HepG2 (cell line): ENCODE measurements around the gene SETD1A. TPM values are rescaled to one million over a fixed set of nuclear protein-coding genes. Genes with fewer than 3 reads are reported as not detected.

ENCODE experiments used
- ADNP ChIP-seq: sonication (generic); formaldehyde crosslinking; IDR thresholded peaks from 2 replicates; pipeline ENCODE4 v1.4.0; 2020; ENCODE audit warnings: missing genetic modification reagents
- FOXA1 ChIP-seq, 2 experiments: fragments of 450-650 bp in 1 of 2; sonication (generic) in 1 of 2; formaldehyde crosslinking in 1 of 2; IDR thresholded peaks; 2 replicates each; pipeline versions ENCODE4 v1.4.0 to v1.6.1; 2016 to 2020; ENCODE audit warnings: missing genetic modification reagents in 1 of 2
- HCFC1 ChIP-seq: fragments of 150-350 bp; IDR thresholded peaks from 2 replicates; pipeline ENCODE4 v1.6.1; 2014; ENCODE audit warnings: low read depth, low read length
- HNRNPUL1 ChIP-seq: fragments of 200-400 bp; formaldehyde crosslinking; IDR thresholded peaks from 2 replicates; pipeline ENCODE4 v1.6.1; 2017; ENCODE audit warnings: low read depth, mild to moderate bottlenecking, low read length, moderate library complexity
- KLF9 ChIP-seq: IDR thresholded peaks from 2 replicates; pipeline ENCODE4 v1.6.1; 2016; ENCODE audit warnings: low read depth
- MED13 ChIP-seq: sonication (generic); formaldehyde crosslinking; IDR thresholded peaks from 2 replicates; pipeline ENCODE4 v1.5.0; 2020; ENCODE audit warnings: missing genetic modification reagents
- MTA1 ChIP-seq: sonication (generic); formaldehyde crosslinking; IDR thresholded peaks from 2 replicates; pipeline ENCODE4 v1.4.0; 2020; ENCODE audit warnings: missing genetic modification reagents, mild to moderate bottlenecking, borderline replicate concordance
- MTA3 ChIP-seq: sonication (generic); formaldehyde crosslinking; IDR thresholded peaks from 2 replicates; pipeline ENCODE4 v1.4.0; 2020; ENCODE audit warnings: missing genetic modification reagents
- SIX1 ChIP-seq: sonication (generic); formaldehyde crosslinking; IDR thresholded peaks from 2 replicates; pipeline ENCODE4 v1.4.0; 2020; ENCODE audit warnings: missing genetic modification reagents, borderline replicate concordance
- SMAD9 ChIP-seq: sonication (generic); formaldehyde crosslinking; IDR thresholded peaks from 2 replicates; pipeline ENCODE4 v1.5.1; 2020; ENCODE audit warnings: mild to moderate bottlenecking, missing genetic modification reagents
- SSRP1 ChIP-seq: IDR thresholded peaks from 2 replicates; pipeline ENCODE4 v1.6.1; 2016; ENCODE audit warnings: control low read depth
- ZBTB8A ChIP-seq: sonication (generic); formaldehyde crosslinking; IDR thresholded peaks from 2 replicates; pipeline ENCODE4 v1.4.0; 2020; ENCODE audit warnings: mild to moderate bottlenecking, low read depth, missing genetic modification reagents, borderline replicate concordance
- ZFP90 ChIP-seq: sonication (generic); formaldehyde crosslinking; IDR thresholded peaks from 2 replicates; pipeline ENCODE4 v1.8.0; 2022; ENCODE audit warnings: missing genetic modification reagents, mild to moderate bottlenecking, inconsistent platforms, borderline replicate concordance
- ZNF180 ChIP-seq: sonication (generic); formaldehyde crosslinking; IDR thresholded peaks from 2 replicates; pipeline ENCODE4 v1.4.0; 2020; ENCODE audit warnings: low read depth, missing genetic modification reagents, borderline replicate concordance
- ZNF3 ChIP-seq: IDR thresholded peaks from 2 replicates; pipeline ENCODE4 v1.7.0; 2017; ENCODE audit warnings: inconsistent platforms
- ZNF432 ChIP-seq: sonication (generic); formaldehyde crosslinking; IDR thresholded peaks from 2 replicates; pipeline ENCODE4 v1.5.0; 2020; ENCODE audit warnings: missing genetic modification reagents, mild to moderate bottlenecking, borderline replicate concordance
- ZNF501 ChIP-seq: sonication (generic); formaldehyde crosslinking; IDR thresholded peaks from 2 replicates; pipeline ENCODE4 v1.5.1; 2020; ENCODE audit warnings: mild to moderate bottlenecking, moderate library complexity, missing genetic modification reagents
- ZNF607 ChIP-seq: sonication (generic); formaldehyde crosslinking; IDR thresholded peaks from 2 replicates; pipeline ENCODE4 v1.5.1; 2020; ENCODE audit warnings: missing genetic modification reagents, mild to moderate bottlenecking, borderline replicate concordance
- ZNF772 ChIP-seq: sonication (generic); formaldehyde crosslinking; IDR thresholded peaks from 2 replicates; pipeline ENCODE4 v1.5.0; 2020; ENCODE audit warnings: mild to moderate bottlenecking, missing genetic modification reagents
- ZNF879 ChIP-seq: sonication (generic); formaldehyde crosslinking; IDR thresholded peaks from 2 replicates; pipeline ENCODE4 v1.8.1; 2023; ENCODE audit warnings: missing genetic modification reagents
- polyA plus RNA-seq, 8 experiments: library from polyadenylated mRNA; depleted of rRNA in 3 of 8; stranded (reverse) in 7 of 8; unstranded in 1 of 8; fragments of >200 nt; fragmentation: Illumina TruSeq in 4 of 8; extraction: Trizol in 4 of 8; gene quantifications; 2 replicates each; pipeline versions ENCODE4 v1.2.1 to v1.2.3, GENCODE V29; 2011 to 2016; ENCODE audit warnings: low read depth in 4 of 8, missing spikeins in 1 of 8, mixed read lengths in 1 of 8; ENCODE audit not compliant: insufficient read depth in 1 of 8
- total RNA-seq, 5 experiments: library from RNA; depleted of rRNA; stranded (reverse); fragments of >200 nt; fragmentation: Illumina TruSeq; extraction: Trizol; gene quantifications; 2 replicates each; pipeline ENCODE4 v1.2.3, GENCODE V29; 2016; ENCODE audit warnings: low read depth in 1 of 5
- TF ChIP-seq, protein P1 (sequence below): sonication (generic); formaldehyde crosslinking; IDR thresholded peaks from 2 replicates; pipeline ENCODE4 v1.5.1; 2020; ENCODE audit warnings: mild to moderate bottlenecking, missing genetic modification reagents, moderate library complexity
- TF ChIP-seq, protein P2 (sequence below): sonication (generic); formaldehyde crosslinking; IDR thresholded peaks from 2 replicates; pipeline ENCODE4 v1.8.1; 2023; ENCODE audit warnings: mild to moderate bottlenecking, inconsistent platforms, moderate library complexity, missing genetic modification reagents, borderline replicate concordance
- TF ChIP-seq, protein P3 (sequence below): sonication (generic); formaldehyde crosslinking; conservative IDR thresholded peaks from 2 replicates; pipeline ENCODE4 v1.8.0; 2022; ENCODE audit warnings: low read depth, missing genetic modification reagents
- TF ChIP-seq, protein P4 (sequence below): IDR thresholded peaks from 2 replicates; pipeline ENCODE4 v1.6.1; 2016; ENCODE audit warnings: mild to moderate bottlenecking, missing biosample characterization, missing genetic modification reagents
- TF ChIP-seq, protein P5 (sequence below): IDR thresholded peaks from 2 replicates; pipeline ENCODE4 v1.6.1; 2016; ENCODE audit warnings: low read depth, borderline replicate concordance

Gene SETD1A
- total and polyA plus RNA-seq, 2 of the 13 experiments (the other 11 are each of a cell fraction or from before 2014, with no cell fraction given), result 3.8 to 5.6 TPM

DNA sequence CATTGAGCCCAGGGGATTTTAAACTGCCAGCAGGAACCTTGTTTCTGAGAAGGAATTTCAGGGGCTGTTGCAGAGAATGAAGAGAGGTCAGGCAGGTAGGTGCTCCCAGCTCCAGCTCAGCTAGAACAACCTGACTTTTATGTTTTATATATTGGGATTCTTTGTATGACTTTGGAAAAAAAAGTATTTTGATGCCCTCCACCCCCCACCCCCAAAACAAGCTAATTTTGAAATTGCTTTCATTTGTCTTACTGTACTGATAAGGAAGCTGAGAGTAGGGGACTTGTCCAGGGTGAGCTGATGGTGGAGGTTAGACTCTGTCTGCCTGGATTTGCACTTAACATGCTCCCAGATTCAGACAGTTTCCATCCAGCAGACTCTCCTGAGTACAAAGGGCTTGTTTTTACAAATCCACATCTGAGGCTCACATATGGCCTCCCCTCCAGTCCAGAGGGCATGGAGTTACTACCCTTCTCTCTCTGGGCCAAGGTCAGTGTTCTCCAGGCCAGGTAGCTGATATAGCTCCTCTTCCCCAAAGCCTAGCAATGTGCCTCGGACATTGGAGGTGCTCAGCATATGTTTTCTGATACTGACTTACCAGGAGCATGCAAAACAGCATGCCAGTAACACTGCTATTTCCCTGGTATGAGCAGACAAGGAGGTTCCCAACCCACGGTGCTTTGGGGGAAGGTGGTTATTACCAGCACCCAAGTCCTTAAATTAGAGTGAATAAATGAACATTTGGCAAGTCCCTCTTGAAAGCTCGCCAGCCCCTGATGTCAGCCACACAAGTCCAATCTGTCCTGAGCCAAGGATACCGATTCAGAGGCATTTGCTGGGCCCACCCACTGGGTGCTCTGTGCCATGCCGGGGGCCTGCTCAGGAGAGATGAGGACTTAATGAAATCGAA, 41.6 kb downstream of the SETD1A start (continued):
- TF ChIP-seq, protein P1, sequence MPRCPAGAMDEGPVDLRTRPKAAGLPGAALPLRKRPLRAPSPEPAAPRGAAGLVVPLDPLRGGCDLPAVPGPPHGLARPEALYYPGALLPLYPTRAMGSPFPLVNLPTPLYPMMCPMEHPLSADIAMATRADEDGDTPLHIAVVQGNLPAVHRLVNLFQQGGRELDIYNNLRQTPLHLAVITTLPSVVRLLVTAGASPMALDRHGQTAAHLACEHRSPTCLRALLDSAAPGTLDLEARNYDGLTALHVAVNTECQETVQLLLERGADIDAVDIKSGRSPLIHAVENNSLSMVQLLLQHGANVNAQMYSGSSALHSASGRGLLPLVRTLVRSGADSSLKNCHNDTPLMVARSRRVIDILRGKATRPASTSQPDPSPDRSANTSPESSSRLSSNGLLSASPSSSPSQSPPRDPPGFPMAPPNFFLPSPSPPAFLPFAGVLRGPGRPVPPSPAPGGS (CRISPR knock-in tag), result peak; percentile 83; the same call in 1 of the 2 replicates
- TF ChIP-seq ADNP, result no peak
- TF ChIP-seq SMAD9 (CRISPR knock-in tag), result no peak; the same call in 1 of the 2 replicates
- TF ChIP-seq ZNF501 (CRISPR knock-in tag), result peak; percentile 1; the same call in 1 of the 2 replicates
- TF ChIP-seq, protein P2, sequence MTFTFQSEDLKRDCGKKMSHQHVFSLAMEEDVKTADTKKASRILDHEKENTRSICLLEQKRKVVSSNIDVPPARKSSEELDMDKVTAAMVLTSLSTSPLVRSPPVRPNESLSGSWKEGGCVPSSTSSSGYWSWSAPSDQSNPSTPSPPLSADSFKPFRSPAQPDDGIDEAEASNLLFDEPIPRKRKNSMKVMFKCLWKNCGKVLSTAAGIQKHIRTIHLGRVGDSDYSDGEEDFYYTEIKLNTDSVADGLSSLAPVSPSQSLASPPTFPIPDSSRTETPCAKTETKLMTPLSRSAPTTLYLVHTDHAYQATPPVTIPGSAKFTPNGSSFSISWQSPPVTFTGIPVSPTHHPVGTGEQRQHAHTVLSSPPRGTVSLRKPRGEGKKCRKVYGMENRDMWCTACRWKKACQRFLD (CRISPR knock-in tag), result 0 out of 2 replicates have a peak, but pooled peaks have one; percentile 36
- TF ChIP-seq ZNF607 (CRISPR knock-in tag), result peak; percentile 40; the same call in 1 of the 2 replicates
- TF ChIP-seq, protein P3, sequence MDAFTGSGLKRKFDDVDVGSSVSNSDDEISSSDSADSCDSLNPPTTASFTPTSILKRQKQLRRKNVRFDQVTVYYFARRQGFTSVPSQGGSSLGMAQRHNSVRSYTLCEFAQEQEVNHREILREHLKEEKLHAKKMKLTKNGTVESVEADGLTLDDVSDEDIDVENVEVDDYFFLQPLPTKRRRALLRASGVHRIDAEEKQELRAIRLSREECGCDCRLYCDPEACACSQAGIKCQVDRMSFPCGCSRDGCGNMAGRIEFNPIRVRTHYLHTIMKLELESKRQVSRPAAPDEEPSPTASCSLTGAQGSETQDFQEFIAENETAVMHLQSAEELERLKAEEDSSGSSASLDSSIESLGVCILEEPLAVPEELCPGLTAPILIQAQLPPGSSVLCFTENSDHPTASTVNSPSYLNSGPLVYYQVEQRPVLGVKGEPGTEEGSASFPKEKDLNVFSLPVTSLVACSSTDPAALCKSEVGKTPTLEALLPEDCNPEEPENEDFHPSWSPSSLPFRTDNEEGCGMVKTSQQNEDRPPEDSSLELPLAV (CRISPR knock-in tag), result no peak
- TF ChIP-seq, protein P4, sequence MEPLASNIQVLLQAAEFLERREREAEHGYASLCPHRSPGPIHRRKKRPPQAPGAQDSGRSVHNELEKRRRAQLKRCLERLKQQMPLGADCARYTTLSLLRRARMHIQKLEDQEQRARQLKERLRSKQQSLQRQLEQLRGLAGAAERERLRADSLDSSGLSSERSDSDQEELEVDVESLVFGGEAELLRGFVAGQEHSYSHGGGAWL (CRISPR knock-in tag), result no peak
- TF ChIP-seq ZNF180 (CRISPR knock-in tag), result no peak
- TF ChIP-seq ZFP90 (CRISPR knock-in tag), result no peak
- TF ChIP-seq, protein P5, sequence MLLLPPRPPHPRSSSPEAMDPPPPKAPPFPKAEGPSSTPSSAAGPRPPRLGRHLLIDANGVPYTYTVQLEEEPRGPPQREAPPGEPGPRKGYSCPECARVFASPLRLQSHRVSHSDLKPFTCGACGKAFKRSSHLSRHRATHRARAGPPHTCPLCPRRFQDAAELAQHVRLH, result peak; percentile 89
- no peak for TF ChIP-seq MED13
- TF ChIP-seq ZNF3 (CRISPR knock-in tag), result no peak
- TF ChIP-seq ZNF772 (CRISPR knock-in tag), result 0 out of 2 replicates have a peak, but pooled peaks have one; percentile 50
- TF ChIP-seq ZBTB8A, result no peak
- TF ChIP-seq HNRNPUL1, result no peak
- TF ChIP-seq FOXA1 (IDR thresholded peaks at IDR 0.05), result no peak
- TF ChIP-seq FOXA1 (CRISPR knock-in tag; IDR thresholded peaks at IDR 0.05), result peak; percentile 49; the same call in 1 of the 2 replicates
- no peak for TF ChIP-seq MTA3 (CRISPR knock-in tag)
- 0 out of 2 replicates have a peak, but pooled peaks have one; percentile 12 for TF ChIP-seq KLF9
- TF ChIP-seq ZNF432 (CRISPR knock-in tag), result peak; percentile 92
- no peak for TF ChIP-seq SSRP1 (CRISPR knock-in tag)
- peak; percentile 29; the same call in 1 of the 2 replicates for TF ChIP-seq MTA1
- TF ChIP-seq HCFC1, result no peak
- no peak; the same call in 1 of the 2 replicates for TF ChIP-seq SIX1 (CRISPR knock-in tag)
- no peak for TF ChIP-seq ZNF879 (CRISPR knock-in tag)
